Spleen (tissue), 11 donors: Measurements from ENCODE around the gene ITPKB. TPM values are rescaled to one million over a fixed set of nuclear protein-coding genes. Genes with fewer than 3 reads are reported as not detected.

ENCODE experiments used
- DNase-seq: peaks from one replicate; pipeline ENCODE4 v3.0.0-alpha.2; 2020
- H3K27ac ChIP-seq, 8 donors: fragments of 200-600 bp; sonication (generic) in 7 of 8; 1 replicate in 4 of 8; 2 replicates in 4 of 8; pipeline versions ENCODE4 v1.5.0 to v1.8.0; 2016 to 2021; ENCODE audit warnings: inconsistent platforms in 4 of 8, mild to moderate bottlenecking in 4 of 8, moderate library complexity in 1 of 8
- H3K27me3 ChIP-seq, 7 donors: fragments of 200-600 bp; sonication (generic) in 6 of 7; replicated peaks in 1 of 7; 1 replicate in 4 of 7; 2 replicates in 3 of 7; pipeline versions ENCODE4 v1.5.0 to v1.8.0; 2016 to 2021; ENCODE audit warnings: inconsistent platforms in 3 of 7, mild to moderate bottlenecking in 1 of 7
- H3K36me3 ChIP-seq, 6 donors: fragments of 200-600 bp; sonication (generic) in 5 of 6; 1 replicate in 4 of 6; 2 replicates in 2 of 6; pipeline versions ENCODE4 v1.5.0 to v1.8.0; 2016 to 2021; ENCODE audit warnings: inconsistent platforms in 2 of 6
- H3K4me1 ChIP-seq, 6 donors: fragments of 200-600 bp; sonication (generic) in 5 of 6; 1 replicate in 3 of 6; 2 replicates in 3 of 6; pipeline versions ENCODE4 v1.5.0 to v1.8.0; 2016 to 2021; ENCODE audit warnings: inconsistent platforms in 3 of 6
- H3K4me3 ChIP-seq, 8 donors: fragments of 200-600 bp; sonication (generic) in 7 of 8; 1 replicate in 4 of 8; 2 replicates in 4 of 8; pipeline versions ENCODE4 v1.5.0 to v1.8.0; 2016 to 2021; ENCODE audit warnings: inconsistent platforms in 4 of 8, mild to moderate bottlenecking in 4 of 8, moderate library complexity in 2 of 8
- H3K9me3 ChIP-seq, 8 donors: fragments of 200-600 bp; sonication (generic) in 7 of 8; 1 replicate in 4 of 8; 2 replicates in 4 of 8; pipeline versions ENCODE4 v1.5.0 to v1.8.0; 2016 to 2021; ENCODE audit warnings: inconsistent platforms in 4 of 8
- POLR2A ChIP-seq, 3 donors: fragments of 450-650 bp; IDR thresholded peaks; one replicate each; pipeline ENCODE4 v1.5.1; 2017; ENCODE audit warnings: antibody characterized with exemption in 3 of 3, mild to moderate bottlenecking in 1 of 3
- POLR2AphosphoS5 ChIP-seq, 3 donors: sonication (generic); formaldehyde crosslinking; IDR thresholded peaks; one replicate each; pipeline ENCODE4 v1.5.1; 2017; ENCODE audit warnings: antibody characterized with exemption in 3 of 3
- WGBS, 5 donors: extraction: QIAGEN DNeasy Blood & Tissue Kit in 3 of 5; methylation state at CpG; one replicate each; pipeline versions ENCODE4 v1.1.5 to v1.1.7; 2013 to 2018; 5-methylcytosine and 5-hydroxymethylcytosine counted together
- intact Hi-C: fragments of 100-400 bp; cut with DNase I; formaldehyde crosslinking; loops from one replicate; pipeline ENCODE4 v1.15.0; 2023; ENCODE audit warnings: low total_unique reads
- polyA plus RNA-seq, 3 donors: library from polyadenylated mRNA; stranded (reverse); fragments of 200-250 nt; gene quantifications; one replicate each; pipeline ENCODE4 v1.2.1, GENCODE V29; 2013
- total RNA-seq, 7 donors: library from RNA; depleted of rRNA in 3 of 7; stranded (reverse); fragments of >200 nt in 3 of 7; fragmentation: NEBNext Ultra II Directional in 4 of 7; extraction: Animal tissue kit (Norgen Biotek cat#: 25700) in 4 of 7; gene quantifications; one replicate each; pipeline versions ENCODE4 v1.1.0 to v1.2.1, GENCODE V29; 2016 to 2021
- TF ChIP-seq, protein P1 (sequence below), 11 experiments: fragments of 200-600 bp in 7 of 11; fragments of 450-650 bp in 4 of 11; sonication (generic) in 4 of 11; IDR thresholded peaks in 8 of 11; conservative IDR thresholded peaks in 3 of 11; 1 replicate in 7 of 11; 2 replicates in 4 of 11; pipeline versions ENCODE4 v1.4.0 to v1.8.0; 2016 to 2021; ENCODE audit warnings: antibody characterized with exemption in 11 of 11, inconsistent platforms in 4 of 11, mild to moderate bottlenecking in 1 of 11
- donor health status: healthy with polysubstance abuse.
- donor health status: DM: no; HTN: no; CAD: no; lungs with moderate emphysema.
- donor health status: DM: no; HTN: no; CAD: no.
- donor health status: Bipolar disorder and iron deficiency.
- donor health status: healthy.
- donor health status: DM: no; HTN: no; CAD: no.
- donor health status: DM: yes; HTN: yes; CAD: no.

Gene ITPKB
- total and polyA plus RNA-seq, 10 donors: 8.5 to 74.6 (median 59.6) TPM

DNA sequence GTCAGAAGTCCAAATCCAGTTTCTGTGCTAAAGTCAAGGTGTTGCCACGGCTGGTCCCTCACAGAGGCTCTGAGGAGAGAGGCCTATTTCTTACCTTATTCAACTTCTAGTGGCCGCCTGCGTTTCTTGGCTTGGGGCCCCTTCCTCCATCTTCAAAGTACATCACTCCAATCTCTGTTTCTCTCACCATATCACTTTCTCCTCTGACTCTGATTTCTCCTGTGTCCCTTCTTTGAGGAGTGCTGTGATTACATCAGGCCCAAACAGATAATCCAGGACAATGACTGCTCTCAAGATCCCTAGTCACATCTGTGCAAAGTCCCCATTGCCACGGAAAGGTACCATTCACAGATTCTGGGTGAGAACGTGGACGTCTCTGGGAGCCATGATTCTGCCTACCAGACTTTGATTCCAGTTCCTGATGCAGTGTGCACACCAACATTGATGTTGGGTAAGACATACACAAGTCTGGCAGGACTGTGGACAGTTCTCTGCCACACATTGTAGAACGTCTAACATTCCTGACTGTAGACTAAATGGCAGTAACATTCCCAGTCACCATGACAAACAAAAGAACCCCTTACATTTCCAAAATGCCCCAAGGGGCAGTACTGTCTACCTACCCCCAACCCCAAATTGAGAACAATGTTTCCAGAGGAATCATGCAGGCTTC, 43.0 kb upstream of the ITPKB start:
- no peaks in the 10 kb centered on the region for H3K27me3 ChIP-seq
- peaks cover 0 to 2% (median 0%) of the 10 kb centered on the region in 8 donors for H3K9me3 ChIP-seq
- intact Hi-C loops: no loop called here
- H3K4me1 ChIP-seq: no peaks in the 10 kb centered on the region
- no peak overlapping the region for H3K27ac ChIP-seq
- no peak overlapping the region for H3K4me3 ChIP-seq
- no peaks in the 10 kb centered on the region for H3K36me3 ChIP-seq
- DNase-seq: no peak
- 90 to 95% (median 94%) methylated on average over 7 of the region's 7 CpGs for WGBS, 5 donors
- TF ChIP-seq, protein P1, sequence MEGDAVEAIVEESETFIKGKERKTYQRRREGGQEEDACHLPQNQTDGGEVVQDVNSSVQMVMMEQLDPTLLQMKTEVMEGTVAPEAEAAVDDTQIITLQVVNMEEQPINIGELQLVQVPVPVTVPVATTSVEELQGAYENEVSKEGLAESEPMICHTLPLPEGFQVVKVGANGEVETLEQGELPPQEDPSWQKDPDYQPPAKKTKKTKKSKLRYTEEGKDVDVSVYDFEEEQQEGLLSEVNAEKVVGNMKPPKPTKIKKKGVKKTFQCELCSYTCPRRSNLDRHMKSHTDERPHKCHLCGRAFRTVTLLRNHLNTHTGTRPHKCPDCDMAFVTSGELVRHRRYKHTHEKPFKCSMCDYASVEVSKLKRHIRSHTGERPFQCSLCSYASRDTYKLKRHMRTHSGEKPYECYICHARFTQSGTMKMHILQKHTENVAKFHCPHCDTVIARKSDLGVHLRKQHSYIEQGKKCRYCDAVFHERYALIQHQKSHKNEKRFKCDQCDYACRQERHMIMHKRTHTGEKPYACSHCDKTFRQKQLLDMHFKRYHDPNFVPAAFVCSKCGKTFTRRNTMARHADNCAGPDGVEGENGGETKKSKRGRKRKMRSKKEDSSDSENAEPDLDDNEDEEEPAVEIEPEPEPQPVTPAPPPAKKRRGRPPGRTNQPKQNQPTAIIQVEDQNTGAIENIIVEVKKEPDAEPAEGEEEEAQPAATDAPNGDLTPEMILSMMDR (IDR thresholded peaks at IDR 0.05 in 8 of 11, conservative IDR thresholded peaks at IDR 0.05 in 3 of 11): no peak
- TF ChIP-seq POLR2AphosphoS5 (IDR thresholded peaks at IDR 0.05) (no peak), POLR2A (IDR thresholded peaks at IDR 0.05) (no peak)

DNA sequence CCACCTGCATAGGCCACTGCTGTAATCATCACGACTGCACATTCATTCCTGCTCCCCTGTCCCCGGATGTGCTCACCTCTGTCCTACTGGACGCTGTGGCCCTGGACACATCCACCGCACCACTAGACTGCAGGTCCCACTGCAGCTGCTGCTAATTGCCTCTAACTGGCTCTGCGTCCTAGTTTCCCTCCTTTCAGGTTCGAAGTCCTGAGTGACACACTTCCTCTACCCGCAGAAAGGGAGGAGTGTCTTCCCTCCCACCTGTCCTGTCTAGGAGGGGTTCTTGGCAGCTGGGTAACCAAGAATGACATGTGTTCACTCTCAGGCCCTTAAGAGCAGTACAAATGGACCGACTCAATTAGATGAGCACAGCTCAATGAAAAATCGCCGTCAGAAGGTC, 40.5 kb upstream of the ITPKB start:
- H3K4me3 ChIP-seq: no peak overlapping the region
- intact Hi-C loops: no loop called here
- H3K4me1 ChIP-seq: no peaks in the 10 kb centered on the region
- H3K36me3 ChIP-seq: no peaks in the 10 kb centered on the region
- peaks cover 0 to 3% (median 0%) of the 10 kb centered on the region in 8 donors for H3K9me3 ChIP-seq
- no peak for DNase-seq
- no peaks in the 10 kb centered on the region for H3K27me3 ChIP-seq
- H3K27ac ChIP-seq: no peak overlapping the region
- TF ChIP-seq, protein P1 (IDR thresholded peaks at IDR 0.05 in 8 of 11, conservative IDR thresholded peaks at IDR 0.05 in 3 of 11): no peak
- no peak for TF ChIP-seq POLR2AphosphoS5 (IDR thresholded peaks at IDR 0.05)
- no peak for TF ChIP-seq POLR2A (IDR thresholded peaks at IDR 0.05)
- 85 to 88% (median 87%) methylated on average over 10 of the region's 10 CpGs for WGBS, 5 donors

DNA sequence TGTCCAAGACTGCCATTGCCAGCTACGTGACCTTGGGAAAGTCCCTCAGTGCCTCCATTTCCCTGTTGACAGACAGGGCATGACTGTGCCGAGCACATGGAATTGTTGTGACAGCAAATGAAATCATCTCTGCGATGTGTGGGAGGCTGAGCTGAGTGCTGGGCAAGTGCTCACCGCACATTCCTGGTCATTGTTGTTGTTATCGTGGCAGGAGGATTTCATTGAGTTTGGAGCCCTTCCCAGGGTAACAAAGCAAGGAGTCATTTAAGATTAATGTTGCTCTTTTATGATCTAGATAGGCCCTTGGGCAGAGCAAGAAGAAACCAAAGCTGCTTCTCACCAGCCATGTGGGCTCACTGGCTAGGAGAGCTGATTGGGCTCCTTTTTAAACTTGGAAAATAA, 39.6 kb upstream of the ITPKB start:
- 72 to 84% (median 78%) methylated on average over 5 of the region's 5 CpGs for WGBS, 5 donors
- no peaks in the 10 kb centered on the region for H3K27me3 ChIP-seq
- no peak for DNase-seq
- H3K36me3 ChIP-seq: no peaks in the 10 kb centered on the region
- no peaks in the 10 kb centered on the region for H3K4me1 ChIP-seq
- intact Hi-C loops: no loop called here
- no peak overlapping the region for H3K4me3 ChIP-seq
- H3K9me3 ChIP-seq: peaks cover 0 to 3% (median 0%) of the 10 kb centered on the region in 8 donors
- H3K27ac ChIP-seq: no peak overlapping the region
- TF ChIP-seq POLR2AphosphoS5 (IDR thresholded peaks at IDR 0.05) (no peak), POLR2A (IDR thresholded peaks at IDR 0.05) (no peak)
- TF ChIP-seq, protein P1 (IDR thresholded peaks at IDR 0.05 in 8 of 11, conservative IDR thresholded peaks at IDR 0.05 in 3 of 11): no peak

DNA sequence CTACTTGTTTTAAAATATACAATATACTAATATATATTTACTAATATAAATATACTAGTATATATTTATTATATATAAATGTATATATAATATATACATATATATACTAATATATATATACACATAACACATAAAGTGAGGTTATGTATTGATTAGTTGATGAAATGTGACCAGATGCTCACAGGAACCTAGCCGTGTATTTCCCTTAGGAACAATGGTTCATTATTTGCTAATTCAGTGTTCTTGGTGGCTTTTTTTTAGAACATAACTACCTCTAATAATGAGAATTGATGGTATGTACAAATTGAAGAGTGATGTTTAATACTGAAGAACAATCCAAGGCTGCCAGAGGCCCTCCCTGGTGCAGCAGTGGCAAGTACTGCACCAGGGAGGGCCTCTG, 37.9 kb upstream of the ITPKB start:
- no peak for DNase-seq
- Histone ChIP-seq H3K27ac (no peak overlapping the region), H3K4me3 (no peak overlapping the region), H3K9me3 (peaks cover 0 to 3% (median 0%) of the 10 kb centered on the region in 8 donors), H3K27me3 (no peaks in the 10 kb centered on the region), H3K4me1 (peaks cover 0 to 8% (median 0%) of the 10 kb centered on the region in 6 donors), H3K36me3 (no peaks in the 10 kb centered on the region)
- whole genome bisulfite sequencing, 5 donors: 91 to 98% (median 97%) methylated on average over 1 of the region's 1 CpG
- intact Hi-C loops: no loop called here
- TF ChIP-seq POLR2AphosphoS5 (IDR thresholded peaks at IDR 0.05) (no peak), POLR2A (IDR thresholded peaks at IDR 0.05) (no peak)
